Lower leg skin (tissue), 3 donors: ENCODE data around the gene TUBA4B.

Source experiments
- POLR2A ChIP-seq, 2 donors: fragments of 450-650 bp; IDR thresholded peaks; one replicate each; pipeline ENCODE4 v1.6.1; 2016 to 2017; ENCODE audit warnings: antibody characterized with exemption in 2 of 2, mild to moderate bottlenecking in 1 of 2, moderate library complexity in 1 of 2
- TF ChIP-seq, protein P1 (sequence below), 3 donors: fragments of 450-650 bp; IDR thresholded peaks; one replicate each; pipeline ENCODE4 v1.5.1; 2016; ENCODE audit warnings: antibody characterized with exemption in 3 of 3, mild to moderate bottlenecking in 3 of 3, moderate library complexity in 2 of 3

DNA sequence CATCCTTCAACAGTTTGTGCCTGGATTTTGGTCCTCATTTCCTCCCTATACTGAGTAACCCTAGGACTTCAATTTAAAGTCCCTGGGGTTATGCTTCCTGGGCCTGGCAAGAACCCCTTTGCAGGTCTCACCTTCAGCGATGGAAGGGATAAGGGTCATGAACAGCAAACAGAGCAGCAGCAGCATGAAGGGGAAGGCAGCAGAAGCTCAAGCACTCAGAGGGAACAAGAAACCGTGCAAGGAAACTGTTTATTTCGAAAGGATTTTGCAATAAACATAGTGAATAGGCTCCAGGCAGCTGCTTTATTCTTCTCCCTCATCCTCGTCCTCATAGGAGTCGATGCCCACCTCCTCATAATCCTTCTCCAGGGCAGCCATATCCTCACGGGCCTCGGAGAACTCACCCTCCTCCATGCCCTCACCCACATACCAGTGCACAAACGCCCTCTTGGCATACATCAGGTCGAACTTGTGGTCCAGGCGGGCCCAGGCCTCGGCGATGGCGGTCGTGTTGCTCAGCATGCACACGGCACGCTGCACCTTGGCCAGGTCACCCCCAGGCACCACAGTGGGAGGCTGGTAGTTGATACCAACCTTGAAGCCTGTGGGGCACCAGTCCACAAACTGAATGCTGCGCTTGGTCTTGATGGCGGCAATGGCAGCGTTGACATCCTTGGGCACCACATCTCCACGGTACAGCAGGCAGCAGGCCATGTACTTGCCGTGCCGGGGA is 2.8 kb upstream of the TUBA4B start:
- TF ChIP-seq, protein P1, sequence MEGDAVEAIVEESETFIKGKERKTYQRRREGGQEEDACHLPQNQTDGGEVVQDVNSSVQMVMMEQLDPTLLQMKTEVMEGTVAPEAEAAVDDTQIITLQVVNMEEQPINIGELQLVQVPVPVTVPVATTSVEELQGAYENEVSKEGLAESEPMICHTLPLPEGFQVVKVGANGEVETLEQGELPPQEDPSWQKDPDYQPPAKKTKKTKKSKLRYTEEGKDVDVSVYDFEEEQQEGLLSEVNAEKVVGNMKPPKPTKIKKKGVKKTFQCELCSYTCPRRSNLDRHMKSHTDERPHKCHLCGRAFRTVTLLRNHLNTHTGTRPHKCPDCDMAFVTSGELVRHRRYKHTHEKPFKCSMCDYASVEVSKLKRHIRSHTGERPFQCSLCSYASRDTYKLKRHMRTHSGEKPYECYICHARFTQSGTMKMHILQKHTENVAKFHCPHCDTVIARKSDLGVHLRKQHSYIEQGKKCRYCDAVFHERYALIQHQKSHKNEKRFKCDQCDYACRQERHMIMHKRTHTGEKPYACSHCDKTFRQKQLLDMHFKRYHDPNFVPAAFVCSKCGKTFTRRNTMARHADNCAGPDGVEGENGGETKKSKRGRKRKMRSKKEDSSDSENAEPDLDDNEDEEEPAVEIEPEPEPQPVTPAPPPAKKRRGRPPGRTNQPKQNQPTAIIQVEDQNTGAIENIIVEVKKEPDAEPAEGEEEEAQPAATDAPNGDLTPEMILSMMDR (IDR thresholded peaks at IDR 0.05), result no peak
- TF ChIP-seq POLR2A (IDR thresholded peaks at IDR 0.05), result no peak
